Endodermal cell (in vitro differentiated cells): Measurements from ENCODE around the gene ZNF423. TPM values are rescaled to one million over a fixed set of nuclear protein-coding genes. Genes with fewer than 3 reads are reported as not detected.

ENCODE experiments used
- DNase-seq: peaks from one replicate; pipeline ENCODE4 v3.0.0-alpha.2; 2017
- H3K27ac ChIP-seq: 2 replicates; pipeline ENCODE4 v1.5.1; 2013; ENCODE audit warnings: mild to moderate bottlenecking, low read depth, low read length, moderate library complexity
- H3K27me3 ChIP-seq: 2 replicates; pipeline ENCODE4 v1.6.1; 2013; ENCODE audit warnings: mild to moderate bottlenecking, low read length, moderate library complexity; ENCODE audit not compliant: insufficient read depth, control insufficient read depth, poor library complexity, severe bottlenecking
- H3K36me3 ChIP-seq: 2 replicates; pipeline ENCODE4 v1.7.0; 2013; ENCODE audit warnings: mild to moderate bottlenecking, low read length, moderate library complexity; ENCODE audit not compliant: control insufficient read depth, insufficient read depth
- H3K4me1 ChIP-seq: one replicate; pipeline ENCODE4 v1.7.0; 2013; ENCODE audit warnings: low read length; ENCODE audit not compliant: control insufficient read depth, insufficient read depth
- H3K4me3 ChIP-seq: 2 replicates; pipeline ENCODE4 v1.5.1; 2013; ENCODE audit warnings: mild to moderate bottlenecking, low read length, moderate library complexity
- H3K9ac ChIP-seq: 2 replicates; pipeline ENCODE4 v1.6.1; 2013; ENCODE audit warnings: mild to moderate bottlenecking, low read length, moderate library complexity; ENCODE audit not compliant: poor library complexity, severe bottlenecking; ENCODE audit errors: extremely low read depth
- H3K9me3 ChIP-seq: 2 replicates; pipeline ENCODE4 v1.6.1; 2013; ENCODE audit warnings: mild to moderate bottlenecking, low read length, moderate library complexity; ENCODE audit not compliant: control insufficient read depth
- H3K27ac Mint-ChIP-seq: 2 replicates; pipeline ENCODE4 v1.8.0; 2020; ENCODE audit warnings: mixed read lengths
- H3K27me3 Mint-ChIP-seq: 2 replicates; pipeline ENCODE4 v1.8.0; 2021; ENCODE audit warnings: mild to moderate bottlenecking, mixed read lengths; ENCODE audit not compliant: insufficient read depth
- H3K36me3 Mint-ChIP-seq: 2 replicates; pipeline ENCODE4 v1.8.0; 2020; ENCODE audit warnings: low read depth, mixed read lengths
- H3K4me1 Mint-ChIP-seq: 2 replicates; pipeline ENCODE4 v1.8.0; 2020; ENCODE audit warnings: mixed read lengths
- H3K4me3 Mint-ChIP-seq: 2 replicates; pipeline ENCODE4 v1.8.0; 2020; ENCODE audit warnings: mild to moderate bottlenecking, moderate library complexity, mixed read lengths
- H3K9me3 Mint-ChIP-seq: 2 replicates; pipeline ENCODE4 v1.8.0; 2020; ENCODE audit warnings: mild to moderate bottlenecking, mixed read lengths
- CTCF ChIP-seq: fragments of 200-600 bp; sonication (generic); conservative IDR thresholded peaks from 2 replicates; pipeline ENCODE4 v1.5.0; 2021; ENCODE audit warnings: antibody characterized with exemption, mild to moderate bottlenecking
- WGBS, 2 experiments: methylation state at CpG; one replicate each; pipeline versions ENCODE4 v1.1.5 to v1.1.7; 2013; ENCODE audit warnings: missing lambda C conversion rate in 2 of 2, mixed read lengths in 1 of 2; ENCODE audit not compliant: insufficient coverage in 1 of 2, insufficient read length in 1 of 2; 5-methylcytosine and 5-hydroxymethylcytosine counted together
- total RNA-seq, 2 donors: library from RNA; stranded (reverse); fragmentation: NEBNext Ultra II Directional in 1 of 2; extraction: Animal tissue kit (Norgen Biotek cat#: 25700) in 1 of 2; gene quantifications; 2 replicates in 1 of 2; 3 replicates in 1 of 2; pipeline ENCODE4 v1.2.1, GENCODE V29; 2021

The ZNF423 gene
- total RNA-seq, 2 donors from 2014 or later = 30.3 to 41.9 TPM

GRCh38 chr16:49896447-49896964 lies 40.6 kb upstream of the ZNF423 start:
- 77 to 88% methylated on average over 4 to 12 of the region's 12 CpGs for WGBS, 2 experiments
- peaks cover 2% of the 10 kb centered on the region for H3K27me3 Mint-ChIP-seq
- no peak overlapping the region for H3K9ac ChIP-seq
- H3K9me3 Mint-ChIP-seq = no peaks in the 10 kb centered on the region
- H3K27ac ChIP-seq = no peak overlapping the region
- H3K36me3 ChIP-seq = no peaks in the 10 kb centered on the region
- H3K4me1 Mint-ChIP-seq = no peaks in the 10 kb centered on the region
- no peak overlapping the region for H3K27ac Mint-ChIP-seq
- no peak overlapping the region for H3K4me3 Mint-ChIP-seq
- no peaks in the 10 kb centered on the region for H3K27me3 ChIP-seq
- TF ChIP-seq CTCF = no peak
- H3K36me3 Mint-ChIP-seq = no peaks in the 10 kb centered on the region
- H3K4me1 ChIP-seq = peaks cover 4% of the 10 kb centered on the region
- DNase-seq = no peak
- H3K4me3 ChIP-seq = no peak overlapping the region
- H3K9me3 ChIP-seq = no peaks in the 10 kb centered on the region

- TF ChIP-seq CTCF = peak; percentile 86
- Histone ChIP-seq H3K36me3 (no peaks in the 10 kb centered on the region), H3K4me3 (no peak overlapping the region), H3K9me3 (peaks cover 5% of the 10 kb centered on the region), H3K4me1 (no peaks in the 10 kb centered on the region), H3K9ac (no peak overlapping the region), H3K27ac (no peak overlapping the region), H3K27me3 (no peaks in the 10 kb centered on the region)
- peaks cover 5% of the 10 kb centered on the region for H3K4me1 Mint-ChIP-seq
- no peak overlapping the region for H3K4me3 Mint-ChIP-seq
- peaks cover 2% of the 10 kb centered on the region for H3K27me3 Mint-ChIP-seq
- DNase-seq = peak; percentile 93
- peaks cover 6% of the 10 kb centered on the region for H3K9me3 Mint-ChIP-seq
- WGBS, 2 experiments = 46% methylated on average over 4 of the region's 5 CpGs; no CpG with 5 or more reads in 1 of the 2 experiments
- no peak overlapping the region for H3K27ac Mint-ChIP-seq
- no peaks in the 10 kb centered on the region for H3K36me3 Mint-ChIP-seq
Observed at GRCh38 chr16:49890876-49891275, 35.0 kb upstream of the ZNF423 start.

- peaks cover 6% of the 10 kb centered on the region for H3K9me3 Mint-ChIP-seq
- no peak overlapping the region for H3K27ac Mint-ChIP-seq
- peaks cover 5% of the 10 kb centered on the region for H3K9me3 ChIP-seq
- H3K4me1 ChIP-seq = no peaks in the 10 kb centered on the region
- no peak for DNase-seq
- no peaks in the 10 kb centered on the region for H3K36me3 ChIP-seq
- H3K27me3 ChIP-seq = no peaks in the 10 kb centered on the region
- H3K4me3 Mint-ChIP-seq = no peak overlapping the region
- no peak overlapping the region for H3K27ac ChIP-seq
- H3K36me3 Mint-ChIP-seq = no peaks in the 10 kb centered on the region
- H3K27me3 Mint-ChIP-seq = peaks cover 2% of the 10 kb centered on the region
- no peak for TF ChIP-seq CTCF
- peaks cover 7% of the 10 kb centered on the region for H3K4me1 Mint-ChIP-seq
- no peak overlapping the region for H3K9ac ChIP-seq
- no peak overlapping the region for H3K4me3 ChIP-seq
- 89 to 90% methylated on average over 3 to 5 of the region's 5 CpGs for WGBS, 2 experiments
Observed at GRCh38 chr16:49889725-49890397, 33.9 kb upstream of the ZNF423 start.
